ENCODE data around the gene DNAJC5G.
"Not testable (repeated sequence)": the region's sequence is repeated elsewhere in the genome, so short reads cannot be mapped to it uniquely, and the experiment has no call there.

Gene DNAJC5G

GRCh38 chr2:27312152-27312551 lies 36.9 kb downstream of the DNAJC5G start:
- DNase-seq, result no peak

- DNase-seq, result no peak
Observed at GRCh38 chr2:27313882-27314645, 38.8 kb downstream of the DNAJC5G start.

- DNase-seq, result no peak
Observed at GRCh38 chr2:27314709-27315108, 39.5 kb downstream of the DNAJC5G start.

- DNase-seq, result no peak
Observed at GRCh38 chr2:27315122-27315521, 39.9 kb downstream of the DNAJC5G start.

- no peak for DNase-seq
Observed at GRCh38 chr2:27316655-27317412, 41.6 kb downstream of the DNAJC5G start.

GRCh38 chr2:27319839-27320238 lies 44.6 kb downstream of the DNAJC5G start:
- not testable (repeated sequence) for DNase-seq

- DNase-seq, result no peak
Observed at GRCh38 chr2:27320958-27321543, 45.8 kb downstream of the DNAJC5G start.

GRCh38 chr2:27322301-27322765 lies 47.1 kb downstream of the DNAJC5G start:
- no peak for DNase-seq

GRCh38 chr2:27322766-27323595 lies 47.7 kb downstream of the DNAJC5G start, which contains the start of gene MPV17:
TSS of gene MPV17 (minus strand) at chr2:27323097. CDS start at chr2:27322517, 580 bp downstream.
- peak; percentile 40 to 79 (median 70) for DNase-seq

- DNase-seq, result no peak
Observed at GRCh38 chr2:27323596-27324285, 48.5 kb downstream of the DNAJC5G start.

GRCh38 chr2:27324720-27325119 lies 49.5 kb downstream of the DNAJC5G start:
- no peak for DNase-seq

All from activated naive CD4-positive, alpha-beta T cell (primary cell).